Globus pallidus (tissue), 1 donor: ENCODE results near the gene MEX3A.
"Not testable (repeated sequence)": the region's sequence is repeated elsewhere in the genome, so short reads cannot be mapped to it uniquely, and the experiment has no call there.

ENCODE experiments used
- DNase-seq: peaks from one replicate; pipeline ENCODE4 v3.0.0-alpha.2; 2015; ENCODE audit warnings: low spot score

Gene MEX3A

DNA sequence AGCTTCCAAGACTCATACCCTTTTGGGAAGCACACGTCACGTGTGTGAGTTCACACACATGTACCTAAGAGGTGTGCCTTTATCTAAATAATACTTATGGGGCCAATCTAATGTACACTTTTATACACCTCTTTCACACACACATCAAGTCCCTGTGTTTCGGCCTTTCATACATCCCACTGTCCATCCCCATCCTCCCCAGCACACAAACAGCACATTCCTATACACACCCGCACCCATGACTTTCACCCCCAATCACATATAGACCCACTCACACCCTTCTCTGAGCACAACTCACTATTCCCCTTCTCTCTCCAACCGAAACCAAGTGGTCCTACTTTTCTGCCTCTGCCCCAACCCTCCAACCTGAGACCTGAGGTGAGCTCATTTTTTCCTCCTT, 3.5 kb downstream of the MEX3A start:
- DNase-seq, result no peak

GRCh38 chr1:156077430-156077760, 4.9 kb downstream of the MEX3A start:
- DNase-seq, result no peak

DNA sequence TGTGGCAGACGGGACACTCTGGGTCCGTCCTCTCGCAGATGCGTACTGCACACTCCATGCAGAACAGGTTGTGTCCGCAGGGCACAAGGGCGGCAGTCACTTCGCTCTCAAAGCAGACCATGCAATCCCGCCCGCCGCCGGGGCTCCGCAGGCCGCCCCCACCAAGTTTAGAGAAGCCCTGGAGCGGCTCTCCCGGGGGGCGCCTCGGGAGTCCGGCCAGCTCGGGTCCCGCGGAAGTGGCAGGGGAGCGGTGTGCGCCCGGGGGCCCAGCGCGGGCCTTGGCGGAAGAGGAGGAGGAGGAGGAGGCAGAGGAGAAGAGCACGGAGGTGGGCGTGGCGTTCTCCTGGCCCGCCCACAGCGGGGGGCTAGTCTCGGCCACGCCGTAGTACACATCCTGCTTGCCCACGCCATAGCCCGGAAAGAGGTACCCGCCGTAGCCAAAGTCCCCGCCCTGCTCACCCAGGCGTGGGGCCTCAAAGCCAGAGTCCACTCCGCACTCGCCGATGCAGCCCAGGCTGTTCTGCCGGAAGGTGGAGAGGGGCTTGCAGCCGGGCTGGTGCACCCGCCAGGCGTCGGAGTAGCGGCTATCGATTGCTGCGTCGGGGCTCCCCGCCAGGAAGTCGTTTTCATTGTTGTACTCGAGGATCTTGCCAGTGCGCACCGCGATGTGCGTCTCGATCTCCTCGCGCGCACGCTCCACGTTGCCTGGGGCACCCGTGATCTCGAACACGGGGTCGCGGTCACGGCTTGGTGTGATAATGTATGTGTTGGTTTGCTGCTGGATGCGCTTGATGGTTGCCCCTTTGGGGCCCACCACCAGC, 5.4 kb downstream of the MEX3A start:
- no peak for DNase-seq

- DNase-seq, result no peak
Observed at GRCh38 chr1:156075775-156076204, 6.5 kb downstream of the MEX3A start.

GRCh38 chr1:156075162-156075561, 7.1 kb downstream of the MEX3A start:
- no peak for DNase-seq

DNA sequence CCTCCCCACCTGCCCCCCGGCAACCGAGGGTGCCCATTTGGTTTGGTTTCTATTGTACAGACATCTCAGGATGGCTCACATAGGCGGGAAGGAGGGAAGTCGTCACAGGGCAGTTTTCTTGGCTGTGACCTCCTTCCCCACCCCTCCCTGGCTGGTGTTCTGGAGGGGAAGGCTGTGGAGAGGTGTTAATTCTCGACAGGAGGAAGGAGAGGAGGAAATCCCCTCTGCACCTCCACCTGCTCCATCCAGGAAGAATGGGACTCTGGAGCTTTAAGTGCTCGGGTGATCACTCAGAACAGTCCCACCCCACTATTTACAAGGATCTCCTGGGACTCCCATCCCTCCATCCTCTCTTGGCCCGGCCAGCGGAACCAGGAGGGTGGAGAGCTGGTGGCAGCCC, 7.6 kb downstream of the MEX3A start:
- DNase-seq, result no peak

DNA sequence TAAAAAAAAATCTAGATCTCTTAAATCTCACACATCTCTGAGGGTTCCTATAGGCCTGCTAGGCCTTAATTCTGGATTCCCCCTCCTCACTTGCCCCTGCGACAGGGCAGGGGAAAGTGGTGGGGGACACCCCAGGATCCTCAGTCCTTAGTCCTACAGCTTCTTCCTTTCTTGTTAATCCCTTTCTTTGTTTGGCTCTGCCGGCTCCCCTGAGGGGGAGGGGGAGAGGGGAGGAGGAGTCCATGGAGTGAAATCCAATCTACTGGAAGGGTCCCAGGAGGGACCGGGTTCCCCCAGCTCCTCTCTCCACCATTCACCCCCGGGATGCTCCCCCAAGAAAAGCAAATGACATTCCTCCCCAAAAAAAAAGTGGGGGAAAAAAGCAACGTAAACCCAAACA, 8.5 kb downstream of the MEX3A start:
- DNase-seq, result no peak

DNA sequence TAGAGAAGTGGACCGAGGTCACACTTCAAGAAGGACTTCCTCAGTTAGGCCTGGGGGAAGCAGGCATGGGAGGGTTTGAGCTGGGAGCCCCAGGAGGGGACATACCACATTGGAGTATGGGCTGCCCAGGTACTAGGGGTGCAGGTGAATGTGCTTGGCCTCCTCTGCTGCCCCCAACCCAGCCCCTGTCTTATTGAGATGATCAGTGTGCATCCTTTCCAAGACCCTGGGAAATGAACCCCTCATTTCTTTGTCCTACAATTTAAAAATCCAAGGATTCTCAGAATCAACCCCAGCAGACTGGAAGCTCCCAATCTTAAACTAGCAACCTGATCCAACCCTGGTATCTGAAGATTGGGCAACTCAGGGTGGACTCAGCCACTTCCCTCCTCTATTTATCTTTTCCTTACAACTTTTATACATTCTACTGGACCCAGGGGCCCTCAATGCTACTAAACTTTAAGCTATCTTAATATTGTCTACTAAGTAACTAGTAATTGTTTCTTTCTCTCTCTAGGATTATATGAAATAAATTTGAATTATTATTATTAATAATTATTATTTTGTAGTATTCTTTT, 9.1 kb downstream of the MEX3A start:
- no peak for DNase-seq

- DNase-seq, result no peak
Observed at GRCh38 chr1:156072251-156072650, 10.0 kb downstream of the MEX3A start.

- DNase-seq, result not testable (repeated sequence)
Observed at GRCh38 chr1:156071332-156071816, 10.9 kb downstream of the MEX3A start.

DNA sequence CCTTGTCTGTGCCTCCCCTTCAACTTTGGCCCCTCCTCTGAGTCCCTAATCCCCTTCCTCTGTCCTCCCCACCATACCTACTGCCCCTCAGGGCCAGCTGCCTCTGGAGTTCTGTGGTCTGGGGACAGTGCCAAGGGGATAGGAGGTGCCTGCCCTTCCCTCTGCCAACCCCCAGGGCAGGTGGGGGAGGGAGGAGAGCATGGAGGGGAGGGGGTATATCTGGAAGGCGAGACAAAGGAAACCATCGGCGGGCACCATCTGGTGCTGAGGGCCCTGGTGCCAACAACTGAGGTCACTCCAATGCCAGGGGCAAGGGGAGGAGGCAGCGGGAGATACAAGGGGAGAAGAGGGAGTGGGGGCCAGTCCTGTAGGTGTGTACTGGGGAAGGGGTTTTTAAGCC, 11.7 kb downstream of the MEX3A start:
- DNase-seq, result no peak

GRCh38 chr1:156069490-156070455, 12.5 kb downstream of the MEX3A start:
- DNase-seq, result no peak

GRCh38 chr1:156067262-156067661, 15.0 kb downstream of the MEX3A start:
- DNase-seq, result no peak

- no peak for DNase-seq
Observed at GRCh38 chr1:156065871-156066270, 16.4 kb downstream of the MEX3A start.

DNA sequence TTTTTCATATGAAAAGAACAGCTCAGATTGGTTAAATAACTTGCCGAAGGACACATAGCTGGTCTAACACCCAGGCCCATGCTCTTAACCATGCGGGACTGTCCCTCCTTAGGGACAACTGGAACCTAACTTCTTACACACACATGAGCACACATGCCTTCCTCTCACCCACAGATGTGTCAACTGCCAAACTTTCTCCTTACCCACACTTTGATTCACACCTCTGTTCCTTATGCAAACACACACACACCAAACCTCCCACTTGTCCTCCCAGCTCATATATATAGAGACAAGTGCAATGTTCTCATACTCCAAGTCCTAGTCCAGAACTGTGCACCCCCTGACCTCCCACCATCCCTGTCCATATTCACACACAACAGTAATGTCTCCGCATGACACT, 17.1 kb downstream of the MEX3A start:
- DNase-seq, result no peak

DNA sequence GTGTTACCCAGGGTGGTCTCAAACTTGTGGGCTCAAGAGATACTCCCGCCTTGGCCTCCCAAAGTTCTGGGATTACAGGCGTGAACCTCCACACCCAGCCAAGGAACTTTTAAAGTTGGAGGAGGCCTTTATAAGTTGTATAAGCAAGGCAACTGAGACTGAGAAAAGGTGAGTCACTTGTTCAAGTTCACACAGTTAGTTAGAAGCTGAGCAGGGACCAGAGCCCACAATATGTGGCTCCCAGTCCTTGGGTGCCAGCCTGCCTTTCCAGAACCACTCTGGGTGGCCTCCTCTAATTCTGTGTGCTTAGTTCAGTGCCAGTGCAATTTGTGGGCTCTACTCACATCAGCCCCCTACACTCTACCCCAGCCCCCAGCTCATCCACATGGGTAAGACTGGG, 17.6 kb downstream of the MEX3A start:
- DNase-seq, result no peak

DNA sequence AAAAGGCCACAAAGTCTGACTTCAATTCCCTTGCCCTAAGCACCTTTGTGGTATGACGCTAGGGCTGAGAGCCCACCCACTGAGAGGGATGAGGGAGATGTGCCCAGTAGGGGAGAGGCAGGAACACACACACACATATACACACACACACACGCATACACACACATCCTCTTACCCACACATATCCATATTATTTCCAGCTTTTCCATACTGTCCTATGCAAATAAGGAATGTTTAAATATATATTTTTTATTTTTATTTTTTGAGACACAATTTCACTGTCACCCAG, 18.3 kb downstream of the MEX3A start:
- DNase-seq, result no peak

GRCh38 chr1:156062189-156062588, 20.1 kb downstream of the MEX3A start:
- no peak for DNase-seq

DNA sequence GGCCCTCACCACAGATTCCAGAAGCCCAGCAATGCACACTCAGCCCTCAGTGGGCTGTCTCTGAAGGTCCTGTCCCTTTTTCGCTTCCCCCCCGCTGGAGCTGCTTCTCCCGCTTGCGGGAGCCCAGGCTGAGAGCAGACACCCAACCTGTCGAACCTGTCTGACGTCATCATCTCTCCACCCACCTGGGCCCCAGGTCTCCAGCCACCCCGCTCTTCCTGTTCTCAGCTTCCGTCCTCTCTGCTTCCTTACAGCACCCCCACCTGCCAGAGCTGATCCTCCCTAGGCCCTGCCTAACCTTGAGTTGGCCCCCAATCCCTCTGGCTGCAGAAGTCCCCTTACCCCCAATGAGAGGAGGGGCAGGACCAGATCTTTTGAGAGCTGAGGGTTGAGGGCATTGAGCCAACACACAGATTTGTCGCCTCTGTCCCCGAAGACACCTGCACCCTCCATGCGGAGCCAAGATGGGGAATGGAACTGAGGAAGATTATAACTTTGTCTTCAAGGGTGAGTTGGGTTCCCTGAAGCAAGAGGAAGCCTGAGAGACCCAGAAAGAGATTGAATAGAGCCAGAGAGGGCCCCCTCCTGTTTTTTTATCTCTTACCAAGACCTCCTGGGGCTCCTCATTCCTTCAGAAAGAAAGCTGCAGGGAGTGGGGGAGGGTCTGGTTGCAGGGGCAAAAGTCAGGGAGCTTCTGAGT, 21.2 kb downstream of the MEX3A start, which contains the start of gene RAB25:
Gene RAB25, plus strand, starts transcription at position 224 of the 700 bp plus-strand sequence. Its CDS starts 241 bp downstream, at position 465.
- no peak for DNase-seq

DNA sequence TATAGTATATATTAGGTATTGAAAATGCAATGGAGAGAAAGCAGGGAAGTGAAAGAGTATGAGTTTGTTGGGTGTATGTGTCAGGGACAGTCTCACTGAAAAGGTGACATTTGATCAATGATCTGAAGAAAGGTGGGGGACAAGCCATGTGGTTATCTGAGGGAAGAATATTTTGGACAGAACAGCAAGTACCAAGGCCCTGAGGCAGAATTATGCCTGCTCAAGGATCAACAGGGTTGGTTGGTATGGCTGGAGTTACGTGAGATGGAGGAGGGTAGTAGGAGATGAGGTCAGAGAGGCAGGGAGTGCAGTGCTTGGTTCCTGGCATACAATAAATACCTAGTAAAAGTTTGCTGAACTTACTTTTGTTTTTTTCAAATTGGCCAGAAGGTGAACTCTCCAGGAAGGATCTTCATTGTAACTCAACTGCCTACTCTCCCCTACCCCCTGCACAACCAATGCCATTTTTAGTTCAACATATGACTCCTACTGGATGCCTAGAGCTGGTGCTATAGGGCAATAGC, 25.9 kb downstream of the MEX3A start:
- no peak for DNase-seq

DNA sequence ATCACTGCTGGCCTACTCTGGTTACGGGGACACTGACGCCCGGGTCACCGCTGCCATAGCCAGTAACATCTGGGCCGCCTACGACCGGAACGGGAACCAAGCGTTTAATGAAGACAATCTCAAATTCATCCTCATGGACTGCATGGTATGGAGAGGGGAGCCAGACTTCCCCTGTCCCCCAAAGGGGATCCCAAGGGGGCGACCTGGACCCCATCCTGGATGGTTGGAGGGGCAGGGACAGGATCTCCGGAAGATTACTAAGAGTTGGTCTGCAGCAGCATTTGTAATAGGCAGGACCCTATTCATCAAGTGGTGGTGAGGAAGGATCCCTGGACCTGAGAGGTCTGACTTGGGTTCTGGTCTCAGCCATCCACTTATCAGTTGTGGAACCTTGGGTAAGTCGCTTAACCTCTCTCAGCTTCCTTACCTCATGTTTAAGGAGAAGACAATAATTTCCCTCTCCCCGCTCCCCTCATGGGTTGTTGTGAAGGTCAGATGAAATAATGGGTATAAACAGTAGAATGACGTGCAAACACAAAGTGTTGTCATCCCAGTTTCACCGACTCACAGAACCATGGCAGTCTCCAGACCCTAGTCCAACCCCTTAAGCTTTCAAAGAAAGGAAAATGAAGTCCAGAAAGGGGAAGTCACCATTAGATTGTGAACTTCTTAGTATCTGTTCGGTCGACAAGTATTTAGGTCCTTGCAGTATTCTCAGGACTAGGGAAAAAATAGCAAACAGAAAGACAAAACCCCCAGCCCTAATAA, 26.8 kb downstream of the MEX3A start:
- no peak for DNase-seq
